Measurements from ENCODE around the gene WDR12. TPM values are rescaled to one million over a fixed set of nuclear protein-coding genes. Genes with fewer than 3 reads are reported as not detected.
A peak's percentile ranks its signal among the peaks of the same experiment; 100 is the strongest.
"Not testable (repeated sequence)": the region's sequence is repeated elsewhere in the genome, so short reads cannot be mapped to it uniquely, and the experiment has no call there.

Gene WDR12
- total and polyA plus RNA-seq, 9 of the 15 experiments (the other 6 are each of a cell fraction or from before 2014, with no cell fraction given): 109 to 554 (median 174) TPM

DNA sequence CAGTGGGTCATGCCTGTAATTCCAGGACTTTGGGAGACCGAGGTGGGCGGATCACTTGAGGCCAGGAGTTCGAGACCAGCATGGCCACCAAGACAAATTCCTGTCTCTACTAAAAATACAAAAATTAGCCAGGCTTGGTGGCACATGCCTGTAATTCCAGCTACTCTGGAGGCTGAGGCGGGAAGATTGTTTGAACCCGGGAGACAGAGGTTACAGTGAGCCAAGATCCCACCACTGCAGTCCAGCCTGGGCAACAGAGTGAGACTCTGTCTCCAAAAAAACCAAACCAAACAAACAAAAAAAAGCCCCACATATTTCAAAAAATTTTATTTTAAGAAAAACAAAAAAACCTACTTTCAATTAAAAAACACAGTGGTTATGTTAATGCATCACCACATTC lies 1.2 kb downstream of the WDR12 start:
- POLR2A ChIA-PET; CTCF ChIA-PET (ENCODE audit: low intra/inter-chr PET ratio): not testable (repeated sequence)

DNA sequence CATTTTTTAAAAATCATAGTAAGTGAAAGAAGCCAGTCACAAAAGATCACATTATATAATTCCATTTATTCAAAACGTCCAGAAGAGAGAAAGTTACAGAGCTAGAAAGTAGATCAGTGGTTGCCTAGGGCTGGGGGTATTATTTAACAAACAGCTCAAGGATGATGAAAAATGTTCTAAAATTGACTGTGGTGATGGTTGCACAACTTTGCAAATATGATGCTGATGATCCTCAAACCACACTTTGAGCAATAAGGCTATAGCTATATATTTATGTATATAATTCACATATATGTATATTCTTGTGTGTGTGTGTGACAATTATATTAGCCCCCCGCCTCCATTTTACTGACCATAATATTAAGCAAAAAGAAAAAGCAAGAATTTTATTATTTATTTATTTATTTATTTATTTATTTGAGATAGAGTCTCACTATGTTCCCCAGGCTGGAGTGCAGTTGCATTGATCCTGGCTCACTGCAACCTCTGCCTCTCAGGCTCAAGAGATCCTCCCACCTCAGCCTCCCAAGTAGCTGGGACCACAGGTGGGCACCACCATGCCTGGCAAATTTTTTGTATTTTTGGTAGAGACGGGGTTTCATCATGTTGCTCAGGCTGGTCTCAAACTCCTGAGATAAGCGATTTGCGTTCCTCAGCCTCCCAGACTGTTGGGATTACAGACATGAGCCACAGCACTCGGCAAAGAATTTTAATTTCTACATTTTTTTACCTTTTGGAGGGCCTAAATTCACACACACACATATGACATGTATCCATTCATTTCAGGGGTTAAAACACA lies 1.9 kb downstream of the WDR12 start:
- Histone ChIP-seq H4K20me1 (replicated peaks; ENCODE audit: control insufficient read depth, insufficient read depth, low read length) (no peaks in the 10 kb centered on the region), H3K79me2 (ENCODE audit: control insufficient read depth, insufficient read depth, low read length) (peaks cover 77% of the 10 kb centered on the region), H3K9me3 (replicated peaks; ENCODE audit: control insufficient read depth, insufficient read depth, low read depth, low read length) (no peaks in the 10 kb centered on the region), H3K27me3 (ENCODE audit: control insufficient read depth in 2 of 2, insufficient read depth in 2 of 2, low read length in 2 of 2) (no peaks in the 10 kb centered on the region), H3K9me1 (ENCODE audit: control insufficient read depth, insufficient read depth, low read length) (no peaks in the 10 kb centered on the region), H3K4me3 (peak overlapping the region; percentile 69), H3K36me3 (ENCODE audit: control insufficient read depth, insufficient read depth, low read length) (peaks cover 36% of the 10 kb centered on the region; the same call in 2 of the 3 replicates), H3K4me2 (ENCODE audit: insufficient read depth, low read length) (peak overlapping the region; percentile 98), H3K27ac (ENCODE audit: extremely low read depth, low read depth, low read length) (peak overlapping the region; percentile 93; the same call in 2 of the 3 replicates), H2AFZ (ENCODE audit: low read depth, low read length) (no peak overlapping the region), H3K4me1 (replicated peaks in 1 of 2; ENCODE audit: control insufficient read depth in 2 of 2, insufficient read depth in 2 of 2, low read length in 2 of 2) (peaks cover 0 to 5% of the 10 kb centered on the region in 2 experiments; a peak in 2 of 5 replicates), H3K9ac (ENCODE audit: insufficient read depth in 1 of 2, low read depth in 2 of 2, low read length in 2 of 2) (peak overlapping the region; percentile 85 to 95; a peak in 3 of 4 replicates)
- BruUV-seq (replicated peaks): no TSS peak
- in situ Hi-C loops (cut with MboI) (no loop called here), intact Hi-C loops (cut with micrococcal nuclease) (loop anchor here (2.0 to 5.0 kb wide), 2 partner anchors 58 to 105 kb away; partner anchors contain the start of gene NBEAL1)
- no peak for ATAC-seq
- TF ChIP-seq ADNP (tag; IDR thresholded peaks at IDR 0.05) (peak; percentile 72), CEBPG (CRISPR knock-in tag; IDR thresholded peaks at IDR 0.05) (no peak), CEBPG (tag; conservative IDR thresholded peaks at IDR 0.05 in 1 of 2, IDR thresholded peaks at IDR 0.05 in 1 of 2) (peak; percentile 37 to 42; a peak in 2 of 4 replicates), SAFB (IDR thresholded peaks at IDR 0.05; ENCODE audit: borderline replicate concordance, low read depth, low read length) (no peak), ELK3 (CRISPR knock-in tag; IDR thresholded peaks at IDR 0.05) (no peak), CEBPB (tag; IDR thresholded peaks at IDR 0.05) (peak; percentile 57; the same call in 1 of the 2 replicates), ATF4 (CRISPR knock-in tag; IDR thresholded peaks at IDR 0.05) (no peak)
- TF ChIP-seq, protein P1, sequence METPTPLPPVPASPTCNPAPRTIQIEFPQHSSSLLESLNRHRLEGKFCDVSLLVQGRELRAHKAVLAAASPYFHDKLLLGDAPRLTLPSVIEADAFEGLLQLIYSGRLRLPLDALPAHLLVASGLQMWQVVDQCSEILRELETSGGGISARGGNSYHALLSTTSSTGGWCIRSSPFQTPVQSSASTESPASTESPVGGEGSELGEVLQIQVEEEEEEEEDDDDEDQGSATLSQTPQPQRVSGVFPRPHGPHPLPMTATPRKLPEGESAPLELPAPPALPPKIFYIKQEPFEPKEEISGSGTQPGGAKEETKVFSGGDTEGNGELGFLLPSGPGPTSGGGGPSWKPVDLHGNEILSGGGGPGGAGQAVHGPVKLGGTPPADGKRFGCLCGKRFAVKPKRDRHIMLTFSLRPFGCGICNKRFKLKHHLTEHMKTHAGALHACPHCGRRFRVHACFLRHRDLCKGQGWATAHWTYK (CRISPR knock-in tag; IDR thresholded peaks at IDR 0.05): no peak
- 6% methylated on average over 5 of the region's 6 CpGs for WGBS (ENCODE audit: insufficient coverage, low coverage, missing lambda C conversion rate)
- FAIRE-seq: no peak
- ChIA-PET POLR2A (interaction anchor here (1.4 kb wide), 1 partner anchor 16 kb away, joined by 5 read pairs; no protein-coding TSS in a partner anchor), CTCF (ENCODE audit: low intra/inter-chr PET ratio) (no interaction called here)
- DNase-seq (ENCODE audit: extremely low read depth in 1 of 4, low spot score in 3 of 4): peak in 1 of 4 experiments; percentile 5

More for the DNA sequence above, 1.2 kb downstream of the WDR12 start:
- BruUV-seq (replicated peaks); in situ Hi-C loops (cut with MboI); H3K9me1 ChIP-seq (ENCODE audit: control insufficient read depth, insufficient read depth, low read length); ATAC-seq; H4K20me1 ChIP-seq (replicated peaks; ENCODE audit: control insufficient read depth, insufficient read depth, low read length); H2AFZ ChIP-seq (ENCODE audit: low read depth, low read length); H3K4me1 ChIP-seq (replicated peaks in 1 of 2; ENCODE audit: control insufficient read depth in 2 of 2, insufficient read depth in 2 of 2, low read length in 2 of 2); H3K9me3 ChIP-seq (replicated peaks; ENCODE audit: control insufficient read depth, insufficient read depth, low read depth, low read length); H3K27me3 ChIP-seq (ENCODE audit: control insufficient read depth in 2 of 2, insufficient read depth in 2 of 2, low read length in 2 of 2); FAIRE-seq: not testable (repeated sequence)
- peak overlapping the region; percentile 69 for H3K4me3 ChIP-seq
- WGBS (ENCODE audit: insufficient coverage, low coverage, missing lambda C conversion rate): 4% methylated on average over 4 of the region's 5 CpGs
- peaks cover 34% of the 10 kb centered on the region; the same call in 2 of the 3 replicates for H3K36me3 ChIP-seq (ENCODE audit: control insufficient read depth, insufficient read depth, low read length)
- TF ChIP-seq ADNP (tag; IDR thresholded peaks at IDR 0.05) (peak; percentile 44; the same call in 1 of the 2 replicates), EGR1 (conservative IDR thresholded peaks at IDR 0.05) (0 out of 2 replicates have a peak, but pooled peaks have one; percentile 13)
- H3K27ac ChIP-seq (ENCODE audit: extremely low read depth, low read depth, low read length): peak overlapping the region; percentile 93
- intact Hi-C loops (cut with micrococcal nuclease): loop anchor here (2.0 to 5.0 kb wide), 2 partner anchors 57 to 105 kb away; partner anchors contain the start of gene NBEAL1
- H3K9ac ChIP-seq (ENCODE audit: insufficient read depth in 1 of 2, low read depth in 2 of 2, low read length in 2 of 2): peak overlapping the region; percentile 85 to 95; a peak in 3 of 4 replicates
- H3K79me2 ChIP-seq (ENCODE audit: control insufficient read depth, insufficient read depth, low read length): peaks cover 70% of the 10 kb centered on the region
- H3K4me2 ChIP-seq (ENCODE audit: insufficient read depth, low read length): peak overlapping the region; percentile 98
- peak in 1 of 4 experiments; percentile 21 for DNase-seq (ENCODE audit: extremely low read depth in 1 of 4, low spot score in 3 of 4)

Measured in K562 (cell line).